DMS79 treated with DMSO at 0.1 percent for 48 hours (cell line): ENCODE data around the gene TRABD2B.

Experiments
- DNase-seq: peaks from one replicate; lab custom pipeline; 2025; lab: John Stamatoyannopoulos, UW

Gene TRABD2B

DNA sequence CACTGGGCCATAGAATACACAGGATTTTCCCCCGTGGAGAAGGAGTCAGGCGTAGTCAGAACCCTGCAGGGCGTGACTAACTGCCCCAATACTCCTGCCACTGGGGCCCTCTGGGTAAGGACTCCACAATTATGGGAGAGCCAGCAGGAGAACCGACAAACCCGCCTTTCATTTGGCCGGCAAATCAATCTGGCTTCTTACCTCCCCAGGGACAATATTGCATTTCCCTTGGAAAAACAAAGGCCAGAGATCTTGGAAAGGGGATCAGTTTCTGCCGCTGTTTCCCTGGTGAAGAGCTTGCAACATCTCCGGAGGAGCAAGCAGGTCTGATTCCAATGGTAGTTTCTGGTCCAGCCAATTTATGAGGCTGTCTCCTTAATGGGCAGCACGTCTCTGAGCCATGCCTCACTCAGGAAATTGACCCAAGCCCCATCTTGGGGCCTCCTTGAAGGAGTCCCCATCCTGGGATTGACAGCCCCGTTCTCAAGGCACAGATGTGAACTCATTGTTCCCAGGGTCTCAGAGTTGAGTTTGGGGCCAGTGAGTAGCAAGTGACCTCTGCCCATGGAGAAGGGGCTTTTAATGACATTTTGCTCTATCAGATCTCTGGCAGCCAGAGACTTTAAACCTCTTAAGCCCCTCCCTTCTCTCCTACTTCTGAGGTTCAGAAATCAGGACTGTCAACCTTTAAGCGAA, 4.3 kb downstream of the TRABD2B start:
- no peak for DNase-seq

DNA sequence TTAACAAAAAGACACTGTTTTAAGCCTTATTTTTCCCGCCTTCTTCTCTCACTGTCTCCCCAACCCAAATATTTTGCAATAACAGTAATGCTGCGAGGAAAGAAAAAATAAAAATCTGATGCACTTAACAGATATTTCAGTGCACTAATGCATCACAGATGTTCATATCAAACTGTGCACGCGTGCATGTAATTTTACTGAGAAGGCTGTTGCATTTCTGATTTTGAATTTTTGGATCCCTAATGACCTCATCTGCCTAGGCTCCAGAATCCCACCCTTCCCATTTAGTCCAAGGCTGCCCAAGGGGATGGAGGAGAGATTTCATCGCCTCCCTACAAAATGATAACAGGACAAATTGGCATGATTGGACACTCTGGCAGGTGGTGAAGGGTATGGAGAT, 5.5 kb downstream of the TRABD2B start:
- no peak for DNase-seq

DNA sequence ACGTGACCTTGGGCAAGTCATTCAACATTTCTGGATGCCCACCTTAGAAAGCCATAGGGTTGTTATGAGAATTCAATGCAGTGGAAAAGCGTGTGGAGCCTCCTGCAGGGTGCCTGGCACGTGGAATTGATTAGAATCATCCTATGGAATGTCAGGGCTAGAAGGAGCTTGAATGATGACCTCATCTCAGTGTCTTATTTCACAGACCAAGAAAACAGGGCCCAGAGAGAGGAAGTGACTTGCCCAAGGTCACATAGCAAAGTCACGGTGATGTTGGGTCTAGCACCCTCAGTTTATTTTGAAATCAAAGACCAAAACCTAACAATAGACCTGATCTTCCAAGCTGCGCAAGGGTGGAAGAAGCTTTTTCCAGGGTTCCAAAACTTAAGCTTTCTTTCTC, 6.0 kb downstream of the TRABD2B start:
- no peak for DNase-seq

DNA sequence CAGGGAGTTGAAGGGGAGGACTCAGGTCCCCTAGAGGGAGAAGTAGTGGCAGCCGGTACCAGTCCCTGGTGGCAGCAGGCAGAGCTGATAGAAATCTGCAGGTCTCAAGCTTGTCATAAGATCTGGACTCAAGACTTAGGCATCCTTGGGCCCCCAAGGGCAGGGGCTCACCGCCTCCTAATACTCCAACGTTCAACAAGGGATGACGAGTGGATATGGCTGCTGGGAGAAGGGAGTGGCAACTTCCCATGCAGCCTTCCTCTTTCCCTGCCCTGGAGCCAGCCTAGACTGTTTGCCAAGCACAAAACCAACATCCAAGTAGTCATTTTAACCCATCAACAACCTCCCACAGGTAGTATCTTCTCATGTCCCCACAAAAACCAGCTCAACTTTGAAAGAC, 6.9 kb downstream of the TRABD2B start:
- peak; percentile 21 for DNase-seq

DNA sequence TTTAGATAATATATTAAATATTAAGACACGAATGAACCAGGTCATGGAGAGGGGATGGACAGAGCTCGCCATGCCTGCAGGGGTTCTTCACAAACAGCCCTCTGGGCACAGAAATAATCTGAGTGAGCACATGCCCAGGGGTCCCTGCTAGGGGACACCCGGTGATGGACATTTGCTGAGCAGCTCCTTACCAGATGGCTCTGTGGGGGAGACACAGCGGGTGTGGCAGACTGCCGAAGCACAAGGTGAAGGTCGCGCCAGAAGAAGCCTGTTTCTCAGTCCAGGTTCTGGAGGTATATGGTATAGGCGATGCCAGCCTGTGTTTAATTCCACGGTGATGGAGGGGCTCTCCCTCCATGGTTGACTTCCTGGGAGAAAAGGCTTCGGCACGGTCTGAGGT, 9.6 kb downstream of the TRABD2B start:
- DNase-seq: no peak

DNA sequence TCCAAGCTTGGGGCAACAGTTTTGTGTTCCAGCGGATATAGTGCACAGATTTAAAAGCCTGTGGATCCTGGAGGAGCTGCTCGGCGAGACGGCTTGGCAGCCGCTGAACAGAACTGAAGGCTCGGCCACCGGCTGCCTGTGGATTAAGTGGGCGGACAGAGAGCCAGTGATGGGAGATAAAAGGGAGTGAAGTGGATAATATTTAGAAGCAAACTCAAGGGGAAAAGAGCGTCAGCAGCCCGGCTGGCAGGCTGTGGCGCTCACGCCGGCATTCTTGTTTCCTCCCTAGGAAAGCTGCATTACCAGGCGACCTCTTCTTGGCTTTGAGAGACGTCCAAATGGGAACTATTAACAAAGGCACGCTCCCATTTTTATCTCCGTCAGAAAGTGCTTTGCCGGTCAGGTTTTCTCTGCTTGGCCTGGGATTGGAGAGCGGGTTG, 10.4 kb downstream of the TRABD2B start:
- DNase-seq: peak; percentile 53

DNA sequence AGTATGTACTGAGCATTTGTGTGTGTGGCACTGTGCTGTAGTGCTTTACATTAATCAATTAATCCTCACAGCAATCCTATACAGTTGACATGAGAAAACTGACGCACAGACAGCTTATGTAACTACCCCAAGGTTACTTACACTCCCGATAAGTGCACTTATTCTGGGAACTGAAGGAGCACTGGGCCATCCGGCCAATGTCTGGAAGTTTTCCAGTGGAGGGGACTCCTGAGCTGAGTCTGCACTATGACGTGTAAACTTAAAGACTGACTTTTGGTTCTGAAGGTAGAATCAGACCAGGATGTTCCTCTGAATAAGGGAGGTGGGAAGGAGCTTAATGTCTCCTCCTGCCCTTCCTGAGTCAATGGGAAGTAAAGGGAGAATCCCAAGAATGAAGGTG, 12.2 kb downstream of the TRABD2B start:
- DNase-seq: no peak

DNA sequence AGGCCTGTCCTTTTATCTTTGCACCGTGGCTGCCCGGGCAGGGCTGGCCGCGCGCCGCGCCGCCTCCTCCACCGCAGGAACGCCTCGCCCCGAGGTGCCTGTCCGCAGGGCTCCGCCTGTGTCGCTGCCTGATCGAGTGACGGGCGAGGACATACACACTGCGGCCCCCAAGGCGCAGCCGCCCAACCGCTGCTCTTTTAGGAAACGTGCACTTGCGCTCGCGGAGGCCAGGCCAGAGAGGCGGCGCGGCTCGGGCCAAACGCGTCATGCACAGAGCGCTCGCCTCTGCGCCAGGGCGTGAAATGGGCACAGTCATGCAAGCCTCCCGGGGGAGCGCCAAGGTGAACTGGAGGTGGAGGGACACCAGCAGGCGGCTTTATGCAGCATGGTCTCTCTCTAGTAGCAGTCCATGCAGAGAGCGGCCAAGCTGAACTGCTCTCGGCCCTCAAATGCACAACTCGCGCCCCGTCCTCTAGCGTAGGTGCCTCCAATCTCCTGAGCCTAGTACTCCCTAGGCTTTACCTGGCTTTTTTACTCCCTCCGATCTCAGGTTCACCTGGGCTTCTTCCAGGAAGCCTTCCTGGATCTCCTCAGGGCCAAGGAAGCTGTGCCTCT, 12.9 kb downstream of the TRABD2B start:
- no peak for DNase-seq

DNA sequence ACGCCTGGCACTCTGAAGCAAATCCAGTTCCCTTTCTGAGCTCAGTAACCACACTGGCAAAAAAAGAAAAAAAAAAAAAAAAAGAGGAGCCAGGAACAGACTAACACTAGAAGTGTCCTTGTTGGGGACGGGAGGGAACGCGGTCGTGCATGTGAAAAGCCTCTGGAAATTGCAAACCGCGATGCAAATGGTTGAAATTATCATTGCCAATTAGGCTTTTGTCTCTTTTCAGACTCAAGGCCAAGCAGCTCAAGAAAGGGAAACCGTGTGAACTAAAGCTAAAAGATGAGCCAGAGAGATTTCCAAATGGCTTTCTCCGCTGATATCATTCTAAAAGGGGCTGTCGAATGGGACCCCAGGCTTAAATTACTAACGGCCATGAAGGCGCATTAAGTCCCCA, 13.5 kb downstream of the TRABD2B start:
- DNase-seq: no peak

DNA sequence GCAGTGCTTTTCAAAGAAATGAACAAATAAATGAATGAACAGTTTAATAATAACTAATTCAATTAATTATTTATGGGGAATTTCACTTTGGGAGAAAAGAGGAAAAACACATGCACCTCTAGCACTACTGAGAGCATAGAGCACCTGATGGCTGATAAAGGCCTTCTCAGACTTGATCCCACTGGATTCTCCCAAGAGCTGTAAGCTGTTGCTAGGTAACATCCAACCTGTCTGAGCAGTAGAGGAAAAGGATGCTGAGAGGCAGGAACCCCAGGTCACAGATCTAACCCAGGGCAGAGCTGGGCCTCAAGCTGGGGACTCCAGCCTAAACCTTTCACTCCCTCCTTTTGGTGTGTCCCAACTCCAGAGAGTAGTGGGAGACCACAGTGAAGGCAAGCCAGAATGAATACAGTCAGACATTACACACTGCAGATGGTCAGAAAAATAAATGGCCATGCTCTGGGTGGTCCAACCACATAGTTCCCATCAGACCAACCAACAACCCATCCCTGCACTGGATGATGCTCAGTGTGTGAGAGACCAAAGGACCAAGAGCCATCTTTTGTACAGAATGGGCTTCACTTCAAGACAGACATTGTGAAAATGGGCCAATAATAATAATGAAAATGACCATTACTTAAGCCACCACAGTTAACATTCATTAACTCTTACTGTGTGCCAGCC, 15.4 kb downstream of the TRABD2B start:
- no peak for DNase-seq

DNA sequence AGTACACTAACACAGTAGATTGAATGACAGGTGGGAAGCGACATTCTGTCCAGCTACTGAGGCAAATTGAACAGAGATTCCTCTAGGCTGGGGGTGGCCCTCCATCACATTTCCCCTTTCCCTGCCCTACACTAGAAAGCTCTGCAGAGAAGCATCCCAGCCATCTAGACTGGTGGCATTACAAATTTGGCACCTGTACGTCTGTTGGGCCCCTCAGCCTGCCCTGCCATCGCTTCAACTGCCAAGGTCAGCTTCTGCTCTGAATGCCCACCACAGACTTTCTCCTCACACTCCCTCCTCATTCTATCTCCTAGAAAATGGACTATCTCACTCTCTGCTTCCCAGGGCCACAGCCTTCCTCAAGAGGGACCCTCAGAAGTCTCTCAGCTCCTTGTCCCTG, 16.7 kb downstream of the TRABD2B start:
- no peak for DNase-seq

DNA sequence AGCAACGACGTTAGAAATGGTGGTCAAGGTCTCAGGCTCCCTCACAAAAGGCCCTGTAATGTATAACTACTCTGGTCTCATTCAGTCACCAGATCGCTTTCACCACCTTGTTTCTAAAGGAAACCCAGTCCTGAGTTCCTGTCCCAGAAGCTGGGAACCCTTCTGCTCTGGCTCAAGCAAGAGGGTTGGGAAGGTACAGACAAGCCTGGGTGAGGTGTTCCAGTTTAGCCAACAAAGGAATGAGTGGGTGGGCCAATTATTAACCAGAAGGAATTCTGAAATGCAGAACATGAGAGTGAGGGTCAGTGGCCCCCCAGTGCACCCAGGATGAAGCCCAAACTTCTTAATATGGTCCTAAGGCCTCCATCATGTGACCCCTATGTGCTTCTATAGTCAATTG, 17.5 kb downstream of the TRABD2B start:
- DNase-seq: no peak

DNA sequence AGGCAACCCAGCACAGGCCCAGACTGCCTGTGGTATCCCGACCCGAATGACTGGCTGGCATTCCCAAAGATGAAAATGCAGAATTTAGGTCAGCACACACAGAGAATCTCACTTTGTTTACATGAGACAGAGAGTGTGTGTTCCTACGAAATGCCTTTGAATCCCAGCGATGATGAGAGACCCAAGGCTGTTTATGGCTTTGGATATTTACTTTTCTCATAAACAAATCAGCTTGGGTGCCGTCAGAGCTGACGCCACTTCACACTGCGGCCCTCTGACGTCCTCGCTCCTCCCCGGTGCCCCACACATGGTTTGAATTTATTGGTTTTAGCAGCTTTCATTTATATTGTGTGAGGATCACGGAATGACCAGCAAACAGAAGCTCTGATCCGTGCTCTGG, 18.7 kb downstream of the TRABD2B start:
- no peak for DNase-seq

DNA sequence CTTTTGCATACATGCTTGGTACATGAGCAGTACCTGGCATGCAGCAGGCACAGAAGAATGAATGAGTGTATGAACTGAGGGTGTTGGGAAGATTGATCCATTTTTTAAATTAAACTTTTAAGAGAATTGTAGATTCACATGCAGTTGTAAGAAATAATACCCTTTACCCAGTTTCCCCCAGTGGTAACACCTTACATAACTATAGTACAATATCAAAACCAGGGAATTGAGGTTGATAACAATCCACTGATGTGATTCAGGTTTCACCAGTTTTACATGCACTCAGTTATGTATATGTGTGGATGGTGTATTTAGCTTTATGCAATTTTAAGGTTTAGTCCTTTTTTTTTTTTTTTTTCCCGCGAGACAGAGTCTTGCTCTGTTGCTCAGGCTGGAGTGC, 20.5 kb downstream of the TRABD2B start:
- no peak for DNase-seq

DNA sequence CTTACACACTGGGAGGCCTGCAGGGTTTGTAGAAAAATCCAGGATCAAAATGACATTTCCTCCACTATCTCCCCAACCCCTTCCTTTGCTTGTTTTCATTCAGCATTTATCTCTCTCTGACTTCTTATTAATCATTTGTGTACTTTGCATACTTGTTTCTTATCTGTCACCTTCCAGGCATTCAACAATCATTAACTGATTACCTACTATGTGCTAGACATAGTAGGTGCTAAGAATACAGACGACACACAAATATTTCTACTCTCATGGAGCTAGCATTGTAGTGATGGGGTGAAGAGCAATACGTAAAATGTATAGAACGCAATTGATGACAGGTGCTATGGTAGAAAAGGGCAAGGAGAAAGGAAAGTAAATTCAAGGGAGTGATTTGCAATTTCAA, 20.9 kb downstream of the TRABD2B start:
- no peak for DNase-seq

DNA sequence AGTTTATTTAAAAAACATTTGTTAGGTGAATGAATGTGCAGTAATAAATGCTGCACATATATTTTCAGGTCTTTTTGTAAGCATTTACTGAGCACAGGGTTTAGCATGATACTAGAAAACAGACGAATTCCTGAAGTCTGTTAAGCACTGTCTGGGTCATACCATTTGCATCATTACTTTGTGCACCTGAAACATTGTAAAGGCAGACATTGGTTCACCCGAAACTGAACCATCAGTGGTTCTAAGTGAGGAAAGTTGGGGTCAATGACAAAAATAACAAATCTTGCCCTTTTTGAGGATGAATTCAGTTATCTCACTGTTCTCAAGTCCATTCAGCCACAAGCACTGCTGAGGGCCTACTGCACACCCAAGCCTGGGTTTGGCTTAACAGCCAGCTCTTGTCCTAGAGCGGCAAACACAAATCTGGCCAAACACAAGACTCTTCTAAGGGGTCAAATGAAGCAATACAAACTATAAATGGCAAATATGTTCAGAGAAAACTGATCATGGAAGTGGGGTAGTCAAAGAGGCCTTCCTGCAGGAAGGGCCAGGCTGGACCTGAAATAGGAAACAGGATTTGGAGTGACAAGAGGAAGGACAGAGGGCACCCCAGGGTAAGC, 21.8 kb downstream of the TRABD2B start:
- no peak for DNase-seq

DNA sequence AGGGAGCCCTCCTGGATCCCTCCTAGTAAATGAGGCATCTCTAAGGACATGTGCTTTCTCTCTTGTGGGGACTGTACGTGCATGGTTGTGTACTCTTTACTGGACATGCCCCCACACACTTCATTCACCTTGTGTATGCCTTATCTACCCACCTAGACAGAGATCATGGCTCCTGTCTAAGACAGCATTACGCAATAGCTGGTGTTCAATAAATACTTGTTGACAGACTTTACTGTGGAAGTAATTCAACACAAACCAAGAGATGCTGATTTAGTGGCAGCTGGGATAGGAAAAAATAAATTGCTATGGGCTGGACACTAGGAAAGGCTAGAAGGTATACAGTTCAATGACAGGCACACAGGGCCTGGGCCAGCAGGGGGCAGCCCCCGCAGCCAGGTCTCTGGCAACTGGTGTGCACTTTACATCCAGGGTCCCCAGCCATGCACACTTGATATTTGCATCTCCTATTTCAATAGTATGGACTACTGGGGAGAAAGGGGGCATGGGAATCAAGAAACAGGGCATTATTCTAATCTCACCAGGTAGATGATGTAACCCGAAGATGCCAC, 24.2 kb downstream of the TRABD2B start:
- DNase-seq: no peak

DNA sequence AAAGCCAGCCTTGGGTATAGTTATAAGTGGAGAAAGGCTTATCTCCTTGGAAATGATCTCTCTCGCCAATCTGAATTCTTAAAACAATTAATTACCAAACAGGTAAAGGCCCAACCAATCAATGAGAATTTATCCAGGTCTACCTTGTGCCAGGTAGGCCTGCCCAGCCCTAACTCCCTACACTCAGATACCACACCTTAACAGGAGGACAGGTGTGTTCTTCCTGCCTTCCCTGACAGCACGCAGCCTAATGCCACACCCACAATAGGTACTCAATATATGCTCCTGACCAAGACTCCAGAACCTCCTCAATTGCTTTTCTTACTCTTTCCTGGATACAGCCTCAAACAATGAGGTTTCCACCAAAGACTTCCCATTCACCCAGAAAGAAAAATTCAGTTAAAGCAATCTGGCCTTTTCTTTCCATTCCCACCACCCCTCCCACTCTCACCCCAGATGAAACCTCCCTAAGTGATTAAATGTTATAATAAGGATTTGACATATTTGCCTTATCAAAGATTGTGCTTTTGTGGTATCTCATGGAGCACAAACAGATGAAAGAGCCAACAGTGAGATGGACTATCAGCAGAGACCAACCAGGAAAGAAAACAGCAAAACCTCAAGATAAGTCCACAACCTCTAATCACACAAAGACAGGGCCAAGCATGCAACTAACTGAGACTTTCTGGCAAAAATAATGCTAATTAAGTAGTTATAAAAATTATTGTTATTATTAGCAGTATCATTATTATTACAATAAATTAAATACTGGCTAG, 25.6 kb downstream of the TRABD2B start:
- DNase-seq: no peak

DNA sequence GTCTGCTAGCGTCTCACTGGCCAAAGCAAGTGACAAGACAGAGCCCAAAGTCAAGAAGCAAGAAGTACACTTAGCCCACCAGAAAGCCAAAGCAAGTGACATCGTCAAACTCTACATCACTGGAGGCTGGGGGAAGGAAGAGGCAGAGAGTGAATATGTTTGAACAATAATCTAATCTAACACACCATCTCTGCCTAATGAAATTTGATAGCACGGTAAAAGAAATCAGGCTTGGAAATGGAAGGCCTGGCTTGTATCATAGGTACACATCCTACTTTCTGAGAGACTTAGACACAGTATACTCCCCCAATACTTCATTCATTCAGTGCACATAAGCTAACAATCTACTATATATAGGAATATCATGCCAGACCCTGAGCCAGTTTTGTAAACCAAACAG, 26.3 kb downstream of the TRABD2B start:
- no peak for DNase-seq

DNA sequence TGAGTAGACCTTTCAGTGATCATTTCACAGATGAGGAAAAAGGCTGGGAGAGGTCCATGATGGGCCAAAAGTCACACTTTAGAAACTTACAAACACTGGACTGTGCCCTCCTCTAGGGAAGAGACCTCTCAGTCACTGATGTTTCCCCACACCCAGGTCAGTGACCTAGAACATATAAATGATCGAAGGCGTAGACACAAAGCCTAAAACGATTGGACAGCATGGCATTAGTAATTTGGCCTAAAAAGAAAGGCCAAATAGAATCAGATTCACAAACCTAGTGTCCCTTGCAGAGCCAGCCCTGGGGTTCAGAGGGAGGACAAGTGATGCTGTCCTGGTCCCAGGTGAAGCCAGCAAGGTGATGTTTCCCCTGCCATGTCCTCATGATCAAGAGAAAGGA, 27.7 kb downstream of the TRABD2B start:
- no peak for DNase-seq

DNA sequence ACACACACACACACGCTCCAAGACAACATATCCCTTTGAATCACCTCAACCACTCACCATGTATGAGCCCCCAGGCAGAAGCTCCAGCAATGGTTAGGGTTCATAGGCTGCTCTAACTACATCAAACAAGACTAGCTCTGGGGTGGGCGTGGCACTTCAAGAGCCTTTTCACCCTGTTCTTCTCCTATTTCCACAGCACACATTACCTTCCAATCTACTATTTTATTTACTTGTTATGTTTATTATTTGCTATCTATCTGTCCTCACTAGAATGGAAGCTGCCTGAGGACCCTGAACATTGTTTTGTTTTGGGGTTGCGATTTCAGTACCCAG, 28.7 kb downstream of the TRABD2B start:
- DNase-seq: no peak
